Endodermal cell (in vitro differentiated cells): ENCODE results near the gene CUEDC2. TPM values are rescaled to one million over a fixed set of nuclear protein-coding genes. Genes with fewer than 3 reads are reported as not detected.

Source experiments
- DNase-seq: peaks from one replicate; pipeline ENCODE4 v3.0.0-alpha.2; 2017
- H3K27ac ChIP-seq: 2 replicates; pipeline ENCODE4 v1.5.1; 2013; ENCODE audit warnings: mild to moderate bottlenecking, low read depth, low read length, moderate library complexity
- H3K27me3 ChIP-seq: 2 replicates; pipeline ENCODE4 v1.6.1; 2013; ENCODE audit warnings: mild to moderate bottlenecking, low read length, moderate library complexity; ENCODE audit not compliant: insufficient read depth, control insufficient read depth, poor library complexity, severe bottlenecking
- H3K36me3 ChIP-seq: 2 replicates; pipeline ENCODE4 v1.7.0; 2013; ENCODE audit warnings: mild to moderate bottlenecking, low read length, moderate library complexity; ENCODE audit not compliant: control insufficient read depth, insufficient read depth
- H3K4me1 ChIP-seq: one replicate; pipeline ENCODE4 v1.7.0; 2013; ENCODE audit warnings: low read length; ENCODE audit not compliant: control insufficient read depth, insufficient read depth
- H3K4me3 ChIP-seq: 2 replicates; pipeline ENCODE4 v1.5.1; 2013; ENCODE audit warnings: mild to moderate bottlenecking, low read length, moderate library complexity
- H3K9ac ChIP-seq: 2 replicates; pipeline ENCODE4 v1.6.1; 2013; ENCODE audit warnings: mild to moderate bottlenecking, low read length, moderate library complexity; ENCODE audit not compliant: poor library complexity, severe bottlenecking; ENCODE audit errors: extremely low read depth
- H3K9me3 ChIP-seq: 2 replicates; pipeline ENCODE4 v1.6.1; 2013; ENCODE audit warnings: mild to moderate bottlenecking, low read length, moderate library complexity; ENCODE audit not compliant: control insufficient read depth
- H3K27ac Mint-ChIP-seq: 2 replicates; pipeline ENCODE4 v1.8.0; 2020; ENCODE audit warnings: mixed read lengths
- H3K27me3 Mint-ChIP-seq: 2 replicates; pipeline ENCODE4 v1.8.0; 2021; ENCODE audit warnings: mild to moderate bottlenecking, mixed read lengths; ENCODE audit not compliant: insufficient read depth
- H3K36me3 Mint-ChIP-seq: 2 replicates; pipeline ENCODE4 v1.8.0; 2020; ENCODE audit warnings: low read depth, mixed read lengths
- H3K4me1 Mint-ChIP-seq: 2 replicates; pipeline ENCODE4 v1.8.0; 2020; ENCODE audit warnings: mixed read lengths
- H3K4me3 Mint-ChIP-seq: 2 replicates; pipeline ENCODE4 v1.8.0; 2020; ENCODE audit warnings: mild to moderate bottlenecking, moderate library complexity, mixed read lengths
- H3K9me3 Mint-ChIP-seq: 2 replicates; pipeline ENCODE4 v1.8.0; 2020; ENCODE audit warnings: mild to moderate bottlenecking, mixed read lengths
- WGBS, 2 experiments: methylation state at CpG; one replicate each; pipeline versions ENCODE4 v1.1.5 to v1.1.7; 2013; ENCODE audit warnings: missing lambda C conversion rate in 2 of 2, mixed read lengths in 1 of 2; ENCODE audit not compliant: insufficient coverage in 1 of 2, insufficient read length in 1 of 2; 5-methylcytosine and 5-hydroxymethylcytosine counted together
- total RNA-seq, 2 donors: library from RNA; stranded (reverse); fragmentation: NEBNext Ultra II Directional in 1 of 2; extraction: Animal tissue kit (Norgen Biotek cat#: 25700) in 1 of 2; gene quantifications; 2 replicates in 1 of 2; 3 replicates in 1 of 2; pipeline ENCODE4 v1.2.1, GENCODE V29; 2021
- TF ChIP-seq, protein P1 (sequence below): fragments of 200-600 bp; sonication (generic); conservative IDR thresholded peaks from 2 replicates; pipeline ENCODE4 v1.5.0; 2021; ENCODE audit warnings: antibody characterized with exemption, mild to moderate bottlenecking

The CUEDC2 gene
- total RNA-seq, 2 donors from 2014 or later, result 51.7 to 82.9 TPM

DNA sequence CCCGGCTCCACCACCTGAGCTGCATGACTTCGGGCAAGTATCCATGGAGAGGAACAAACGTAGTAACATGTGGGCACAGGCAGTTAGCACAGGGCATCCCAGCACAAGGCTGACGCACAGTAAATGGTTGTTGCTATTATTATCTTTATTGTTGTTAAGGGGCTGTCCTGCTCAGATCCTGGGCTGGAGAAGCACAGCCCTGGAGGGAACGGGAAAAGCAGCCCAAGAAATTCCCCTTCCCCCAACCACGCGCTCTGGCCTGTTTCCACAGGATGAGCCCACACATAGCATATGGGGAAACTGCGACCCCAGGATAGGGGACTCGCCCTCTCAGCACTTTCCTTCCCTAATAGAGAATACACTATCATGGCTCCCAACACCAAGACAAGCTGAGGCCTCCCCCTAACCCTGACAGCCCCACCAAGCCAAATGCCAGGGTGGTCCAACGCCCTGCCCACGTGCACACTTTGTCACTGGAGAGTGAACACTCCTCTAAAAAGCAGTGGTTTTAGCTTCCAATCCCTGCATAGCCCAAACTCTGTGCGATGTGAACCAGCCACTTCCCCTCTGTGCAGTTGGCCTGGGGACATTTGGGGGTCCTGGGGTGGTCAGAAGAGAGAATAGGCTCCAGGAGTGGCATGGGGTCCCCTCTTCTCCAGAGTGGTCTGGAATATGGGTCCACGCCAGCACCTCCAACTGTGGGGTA lies 24.8 kb downstream of the CUEDC2 start:
- H3K9me3 Mint-ChIP-seq, result no peaks in the 10 kb centered on the region
- H3K36me3 Mint-ChIP-seq, result no peaks in the 10 kb centered on the region
- H3K4me1 Mint-ChIP-seq, result peaks cover 18% of the 10 kb centered on the region
- peaks cover 66% of the 10 kb centered on the region for H3K27me3 Mint-ChIP-seq
- H3K9me3 ChIP-seq, result no peaks in the 10 kb centered on the region
- H3K27ac Mint-ChIP-seq, result no peak overlapping the region
- no peaks in the 10 kb centered on the region for H3K36me3 ChIP-seq
- no peak overlapping the region for H3K27ac ChIP-seq
- TF ChIP-seq, protein P1, sequence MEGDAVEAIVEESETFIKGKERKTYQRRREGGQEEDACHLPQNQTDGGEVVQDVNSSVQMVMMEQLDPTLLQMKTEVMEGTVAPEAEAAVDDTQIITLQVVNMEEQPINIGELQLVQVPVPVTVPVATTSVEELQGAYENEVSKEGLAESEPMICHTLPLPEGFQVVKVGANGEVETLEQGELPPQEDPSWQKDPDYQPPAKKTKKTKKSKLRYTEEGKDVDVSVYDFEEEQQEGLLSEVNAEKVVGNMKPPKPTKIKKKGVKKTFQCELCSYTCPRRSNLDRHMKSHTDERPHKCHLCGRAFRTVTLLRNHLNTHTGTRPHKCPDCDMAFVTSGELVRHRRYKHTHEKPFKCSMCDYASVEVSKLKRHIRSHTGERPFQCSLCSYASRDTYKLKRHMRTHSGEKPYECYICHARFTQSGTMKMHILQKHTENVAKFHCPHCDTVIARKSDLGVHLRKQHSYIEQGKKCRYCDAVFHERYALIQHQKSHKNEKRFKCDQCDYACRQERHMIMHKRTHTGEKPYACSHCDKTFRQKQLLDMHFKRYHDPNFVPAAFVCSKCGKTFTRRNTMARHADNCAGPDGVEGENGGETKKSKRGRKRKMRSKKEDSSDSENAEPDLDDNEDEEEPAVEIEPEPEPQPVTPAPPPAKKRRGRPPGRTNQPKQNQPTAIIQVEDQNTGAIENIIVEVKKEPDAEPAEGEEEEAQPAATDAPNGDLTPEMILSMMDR, result no peak
- no peak overlapping the region for H3K4me3 ChIP-seq
- no peak overlapping the region for H3K4me3 Mint-ChIP-seq
- WGBS, 2 experiments, result 85 to 91% methylated on average over 6 to 13 of the region's 13 CpGs
- peaks cover 59% of the 10 kb centered on the region for H3K27me3 ChIP-seq
- DNase-seq, result no peak
- no peak overlapping the region for H3K9ac ChIP-seq
- no peaks in the 10 kb centered on the region for H3K4me1 ChIP-seq

DNA sequence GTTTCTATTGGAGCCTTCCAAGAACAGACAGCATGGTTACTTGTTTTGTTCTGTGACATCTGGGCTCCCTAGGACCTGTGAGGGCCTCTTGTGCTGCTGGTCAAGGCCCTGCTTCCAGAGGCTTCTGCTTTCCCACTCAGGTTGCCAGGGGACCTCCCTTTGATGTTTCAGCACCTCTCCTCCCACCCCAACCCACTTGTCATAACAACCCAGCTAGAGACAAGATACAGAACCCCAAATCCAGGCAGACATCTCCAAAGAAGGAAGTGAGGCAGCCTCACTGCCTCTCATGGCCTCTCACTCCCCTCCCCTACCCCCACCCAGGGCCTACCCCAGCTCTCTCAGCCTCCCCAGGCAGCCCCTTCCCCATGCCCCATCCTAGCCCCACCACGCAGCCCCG lies 25.6 kb downstream of the CUEDC2 start:
- no peaks in the 10 kb centered on the region for H3K4me1 ChIP-seq
- H3K9me3 ChIP-seq, result no peaks in the 10 kb centered on the region
- H3K27ac ChIP-seq, result no peak overlapping the region
- Mint-ChIP-seq H3K27me3 (peaks cover 59% of the 10 kb centered on the region), H3K4me1 (peaks cover 18% of the 10 kb centered on the region), H3K36me3 (peaks cover 2% of the 10 kb centered on the region), H3K27ac (no peak overlapping the region), H3K4me3 (no peak overlapping the region), H3K9me3 (no peaks in the 10 kb centered on the region)
- DNase-seq, result no peak
- no CpG with 5 or more reads among the region's 2 CpGs for WGBS, 2 experiments
- TF ChIP-seq, protein P1, result no peak
- H3K4me3 ChIP-seq, result no peak overlapping the region
- H3K36me3 ChIP-seq, result no peaks in the 10 kb centered on the region
- H3K27me3 ChIP-seq, result peaks cover 52% of the 10 kb centered on the region
- H3K9ac ChIP-seq, result no peak overlapping the region

DNA sequence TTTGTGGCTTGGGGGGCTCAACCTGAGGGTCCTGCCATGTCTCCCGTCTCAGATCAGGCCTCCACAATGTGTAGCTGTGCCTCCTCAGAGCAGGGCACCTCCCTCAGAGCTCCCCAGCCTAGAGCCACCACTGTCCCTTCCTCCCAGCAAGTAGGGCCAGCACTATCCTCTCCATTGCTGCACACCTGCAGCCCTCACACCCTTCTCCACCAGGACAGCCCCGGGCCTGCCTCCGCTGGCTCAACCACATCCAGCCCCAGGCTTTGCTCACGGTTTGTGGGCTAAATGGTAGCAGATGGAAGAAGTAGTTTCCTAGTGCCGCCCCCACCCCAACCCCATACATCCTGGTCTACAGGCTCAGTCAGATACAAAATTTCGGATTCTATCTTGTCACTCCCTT lies 26.7 kb downstream of the CUEDC2 start:
- TF ChIP-seq, protein P1, result no peak

More for the DNA sequence above, 26.7 kb downstream of the CUEDC2 start:
- Histone ChIP-seq H3K9ac (no peak overlapping the region), H3K4me1 (no peaks in the 10 kb centered on the region), H3K36me3 (peaks cover 10% of the 10 kb centered on the region), H3K9me3 (no peaks in the 10 kb centered on the region), H3K4me3 (no peak overlapping the region), H3K27ac (no peak overlapping the region), H3K27me3 (peaks cover 40% of the 10 kb centered on the region)
- no peaks in the 10 kb centered on the region for H3K9me3 Mint-ChIP-seq
- peaks cover 13% of the 10 kb centered on the region for H3K4me1 Mint-ChIP-seq
- H3K4me3 Mint-ChIP-seq, result no peak overlapping the region
- peaks cover 8% of the 10 kb centered on the region for H3K36me3 Mint-ChIP-seq
- peaks cover 47% of the 10 kb centered on the region for H3K27me3 Mint-ChIP-seq
- 90 to 93% methylated on average over 2 to 6 of the region's 6 CpGs for WGBS, 2 experiments
- no peak overlapping the region for H3K27ac Mint-ChIP-seq
- no peak for DNase-seq
